HG03558 (cell line): ENCODE measurements around the gene MRPS12.
"Not testable (repeated sequence)": the region's sequence is repeated elsewhere in the genome, so short reads cannot be mapped to it uniquely, and the experiment has no call there.

Source experiments
- ATAC-seq: cut with Tn5 transposase; IDR thresholded peaks from one replicate; pipeline ENCODE4 v1.9.1; 2021; ENCODE audit warnings: moderate number of reproducible peaks; ENCODE audit not compliant: unreplicated experiment; ENCODE audit errors: extremely low read depth

Gene MRPS12

GRCh38 chr19:38930776-38931520, at the start of gene MRPS12:
TSS of gene MRPS12 (plus strand) at chr19:38930944. CDS start at chr19:38931295, 351 bp downstream.
- ATAC-seq: peak; percentile 68

- no peak for ATAC-seq
Observed at GRCh38 chr19:38883286-38883685, 47.5 kb upstream of the MRPS12 start.

GRCh38 chr19:38884691-38885090, 46.1 kb upstream of the MRPS12 start:
- not testable (repeated sequence) for ATAC-seq

GRCh38 chr19:38888876-38889275, 41.9 kb upstream of the MRPS12 start:
- no peak for ATAC-seq

GRCh38 chr19:38889803-38890202, 40.9 kb upstream of the MRPS12 start:
- no peak for ATAC-seq

GRCh38 chr19:38890686-38891085, 40.1 kb upstream of the MRPS12 start:
- ATAC-seq: no peak

- no peak for ATAC-seq
Observed at GRCh38 chr19:38891771-38892170, 39.0 kb upstream of the MRPS12 start.

- no peak for ATAC-seq
Observed at GRCh38 chr19:38892841-38893240, 37.9 kb upstream of the MRPS12 start.

- ATAC-seq: no peak
Observed at GRCh38 chr19:38893341-38893771, 37.4 kb upstream of the MRPS12 start.

GRCh38 chr19:38894968-38895367, 35.8 kb upstream of the MRPS12 start:
- ATAC-seq: no peak

GRCh38 chr19:38898788-38899446, 31.8 kb upstream of the MRPS12 start:
- ATAC-seq: no peak

GRCh38 chr19:38899447-38900201, 31.1 kb upstream of the MRPS12 start, which contains the start of the genes NFKBIB and SIRT2:
TSS of gene NFKBIB (plus strand) at chr19:38899969. CDS start at chr19:38900033, 64 bp downstream.
TSS of gene SIRT2 (minus strand) at chr19:38899618. CDS start at chr19:38899521, 97 bp downstream.
- ATAC-seq: peak; percentile 82

GRCh38 chr19:38900202-38900629, 30.5 kb upstream of the MRPS12 start:
- ATAC-seq: no peak

GRCh38 chr19:38900743-38901190, 30.0 kb upstream of the MRPS12 start:
- ATAC-seq: no peak

- no peak for ATAC-seq
Observed at GRCh38 chr19:38901683-38902082, 29.1 kb upstream of the MRPS12 start.

- no peak for ATAC-seq
Observed at GRCh38 chr19:38904581-38905539, 25.9 kb upstream of the MRPS12 start.

GRCh38 chr19:38905620-38906019, 25.1 kb upstream of the MRPS12 start:
- ATAC-seq: no peak

- ATAC-seq: no peak
Observed at GRCh38 chr19:38907227-38907626, 23.5 kb upstream of the MRPS12 start.

GRCh38 chr19:38907670-38908069, 23.1 kb upstream of the MRPS12 start:
- ATAC-seq: no peak

- ATAC-seq: no peak
Observed at GRCh38 chr19:38908911-38909310, 21.8 kb upstream of the MRPS12 start.
